ENCODE data around the gene FBLIM1.
"Not testable (repeated sequence)": the region's sequence is repeated elsewhere in the genome, so short reads cannot be mapped to it uniquely, and the experiment has no call there.

The FBLIM1 gene

DNA sequence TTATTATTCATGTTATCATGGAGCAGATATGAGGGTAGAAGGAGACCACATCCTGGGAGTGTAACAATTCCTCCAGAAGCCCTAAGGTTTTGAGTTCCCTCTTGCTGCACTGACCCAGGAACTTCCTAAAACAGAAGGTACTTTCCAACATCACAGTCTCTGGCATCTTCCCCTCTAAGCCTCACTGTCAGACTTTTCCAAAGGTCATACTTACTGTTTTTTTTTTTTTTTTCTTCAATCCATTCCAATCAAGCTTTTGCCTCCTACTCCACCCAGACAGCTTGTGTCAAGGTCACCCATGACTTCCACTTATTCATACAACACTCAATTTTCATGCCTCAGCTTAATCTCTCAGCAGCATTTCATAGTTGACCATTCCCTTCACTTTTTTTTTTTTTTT, 67.2 kb downstream of the FBLIM1 start:
- no peak for DNase-seq

DNA sequence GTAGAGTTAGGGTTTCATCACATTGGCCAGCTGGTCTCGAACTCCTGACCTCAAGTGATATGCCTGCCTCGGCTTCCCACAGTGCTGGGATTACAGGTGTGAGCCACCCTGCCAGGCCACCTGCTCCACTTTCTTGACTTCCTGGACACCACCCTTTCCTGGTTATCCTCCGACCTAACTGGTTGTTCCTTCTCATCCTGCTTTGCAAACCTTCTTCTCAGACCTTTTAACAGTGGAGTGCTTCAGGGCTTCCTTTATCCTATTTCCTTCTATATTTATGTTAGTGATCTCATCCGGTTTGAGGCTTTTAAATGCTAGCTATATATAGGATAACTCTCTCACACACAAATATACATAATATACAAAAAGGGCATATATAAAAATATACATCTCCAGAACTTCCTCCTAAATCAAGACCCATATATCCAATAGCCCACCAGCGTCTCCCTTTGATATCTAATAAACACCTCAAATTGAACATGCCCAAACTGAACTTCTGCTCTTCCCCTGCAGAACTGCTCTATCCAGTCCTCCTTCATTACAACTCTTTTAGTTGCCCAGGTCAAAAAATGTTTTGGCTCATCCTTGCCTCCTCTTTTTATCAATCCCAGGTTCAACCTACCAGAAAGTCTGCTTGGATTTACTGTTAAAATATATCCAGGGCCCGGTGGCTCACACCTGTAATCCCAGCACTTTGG, 68.4 kb downstream of the FBLIM1 start:
- no peak for DNase-seq

DNA sequence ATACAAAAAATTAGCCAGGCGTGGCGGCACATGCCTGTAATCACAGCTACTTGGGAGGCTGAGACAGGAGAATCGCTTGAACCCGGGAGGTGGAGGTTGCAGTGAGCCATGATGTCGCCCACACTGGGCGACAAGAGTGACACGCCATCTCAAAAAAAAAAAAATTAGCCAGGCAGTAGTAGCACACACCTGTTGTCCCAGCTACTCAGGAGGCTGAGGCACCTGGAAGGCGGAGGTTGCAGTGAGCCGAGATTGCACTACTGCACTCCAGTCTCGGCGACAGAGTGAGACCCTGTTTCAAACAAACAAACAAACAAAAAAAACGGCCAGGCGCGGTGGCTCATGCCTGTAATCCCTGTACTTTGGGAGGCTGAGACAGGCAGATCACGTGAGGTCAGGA, 69.0 kb downstream of the FBLIM1 start:
- not testable (repeated sequence) for DNase-seq

DNA sequence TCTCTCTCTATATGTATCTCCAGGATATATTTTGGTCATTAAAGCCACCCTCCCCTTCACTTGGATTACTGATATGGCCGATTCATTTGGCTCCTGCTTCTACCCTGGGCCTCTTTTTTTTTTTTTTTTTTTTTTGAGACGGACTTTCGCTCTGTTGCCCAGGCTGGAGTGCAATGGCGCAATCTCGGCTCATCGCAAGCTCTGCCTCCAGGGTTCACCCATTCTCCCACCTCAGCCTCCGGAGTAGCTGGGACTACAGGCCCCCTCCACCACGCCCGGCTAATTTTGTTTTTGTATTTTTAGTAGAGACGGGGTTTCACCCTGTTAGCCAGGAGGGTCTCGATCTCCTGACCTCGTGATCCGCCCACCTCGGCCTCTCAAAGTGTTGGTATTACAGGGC, 70.3 kb downstream of the FBLIM1 start:
- not testable (repeated sequence) for DNase-seq

DNA sequence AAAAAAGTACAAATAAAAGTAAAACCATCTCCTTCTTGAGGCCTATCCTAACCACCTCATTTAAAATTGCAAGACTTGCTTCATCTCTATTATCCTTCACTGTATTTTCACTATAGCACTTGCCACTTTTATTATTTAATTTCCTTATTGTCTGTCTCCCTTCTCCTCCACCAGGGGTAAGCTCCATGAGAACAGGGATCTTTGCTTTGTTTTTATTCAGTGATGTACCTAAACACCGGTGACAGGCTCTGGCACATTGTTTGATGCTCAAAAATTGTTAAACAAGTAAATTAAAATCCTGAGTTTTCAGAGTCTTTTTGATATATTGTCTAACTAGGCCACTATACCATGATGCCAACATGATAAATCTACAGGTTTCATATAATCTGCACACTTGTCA, 71.7 kb downstream of the FBLIM1 start:
- DNase-seq, result no peak

DNA sequence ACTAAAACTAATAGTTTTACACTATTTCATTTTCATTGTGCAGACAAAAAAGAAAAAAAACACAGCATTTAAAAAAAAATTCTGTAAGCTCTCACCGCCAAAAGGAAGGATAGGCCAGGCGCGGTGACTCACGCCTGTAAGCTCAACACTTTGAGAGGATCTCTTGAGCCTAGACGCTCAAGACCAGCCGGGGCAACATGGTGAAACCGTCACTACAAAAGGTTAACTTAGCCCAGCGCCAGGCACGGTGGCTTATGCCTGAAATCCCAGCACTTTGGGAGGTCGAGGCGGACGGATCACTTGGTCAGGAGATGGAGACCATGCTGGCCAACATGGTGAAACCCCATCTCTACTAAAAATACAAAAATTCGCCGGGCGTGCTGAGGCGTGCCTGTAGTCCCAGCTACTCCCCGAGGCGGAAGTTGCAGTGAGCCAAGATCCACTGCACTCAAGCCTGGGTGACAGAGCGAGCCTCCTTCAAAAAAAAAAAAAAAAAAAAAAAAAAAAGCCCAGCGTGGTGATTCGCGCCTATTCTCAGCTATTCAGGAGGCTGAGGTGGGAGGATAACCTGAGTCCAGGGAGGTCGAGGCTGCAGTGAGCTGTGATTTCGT, 74.6 kb downstream of the FBLIM1 start:
- DNase-seq, result peak; percentile 10

DNA sequence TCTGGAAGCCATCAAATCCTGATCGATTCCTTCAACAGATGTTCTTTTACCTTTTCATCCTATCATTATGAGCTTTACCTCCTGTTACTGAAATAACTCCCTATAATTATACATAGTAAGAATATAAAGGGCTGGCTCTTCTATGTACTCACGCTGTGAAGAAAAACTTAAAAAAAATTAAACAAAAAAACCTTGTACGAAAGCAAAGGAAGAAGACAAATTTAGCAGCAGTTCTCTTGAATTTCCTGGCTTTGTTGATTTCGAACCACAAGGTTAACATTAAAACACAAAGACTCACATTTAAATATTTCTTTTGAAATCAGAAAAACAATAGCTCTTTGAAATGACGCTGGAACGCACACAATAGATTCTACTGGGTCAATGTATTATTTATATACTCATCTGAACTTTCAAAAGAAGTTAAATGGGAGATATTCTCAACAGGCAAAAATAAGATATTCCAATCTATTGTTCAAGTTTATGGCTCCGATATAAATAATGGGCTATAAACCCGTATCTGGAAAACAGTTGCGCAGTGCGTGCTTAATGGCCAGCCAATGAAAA, 75.3 kb downstream of the FBLIM1 start:
- no peak for DNase-seq

DNA sequence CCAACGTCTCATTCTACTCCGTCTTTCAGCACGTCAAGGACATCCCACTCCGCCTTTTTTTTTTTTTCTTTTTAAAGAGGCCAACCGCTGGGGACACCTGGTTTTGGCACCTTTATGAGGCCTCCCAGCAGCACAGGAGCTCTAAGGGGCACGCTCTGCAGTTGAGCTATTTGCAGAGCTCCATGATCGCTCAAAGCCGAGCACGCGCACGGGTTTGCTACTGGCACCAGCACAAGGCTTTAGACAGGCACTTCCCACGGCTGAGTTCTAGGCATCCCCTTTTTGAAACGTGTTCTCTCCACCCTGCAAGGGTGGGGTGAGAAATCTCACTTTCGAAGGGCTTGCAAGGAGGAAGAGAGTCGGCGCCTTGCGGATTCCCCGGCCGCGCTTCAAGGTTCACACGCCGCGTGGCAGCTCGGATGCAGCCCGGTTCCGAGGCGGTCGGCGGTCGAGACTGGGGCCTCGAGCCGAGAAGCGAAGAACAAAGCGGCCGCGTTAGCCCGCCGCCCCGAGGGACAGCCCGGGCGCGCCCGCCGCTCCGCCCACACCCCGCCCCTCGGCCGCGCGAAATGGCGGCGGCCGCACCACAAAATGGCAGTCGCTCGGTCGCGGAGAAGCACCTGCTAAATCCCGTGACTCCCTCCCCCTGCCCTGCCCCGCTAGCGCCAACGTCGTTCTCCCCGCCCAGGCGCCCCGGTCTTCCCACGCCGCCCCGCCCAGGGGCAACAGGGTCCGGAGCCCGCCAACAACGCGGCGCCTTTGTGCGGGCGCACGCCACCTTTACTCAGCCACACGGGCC, 76.0 kb downstream of the FBLIM1 start:
- DNase-seq, result peak; percentile 83

DNA sequence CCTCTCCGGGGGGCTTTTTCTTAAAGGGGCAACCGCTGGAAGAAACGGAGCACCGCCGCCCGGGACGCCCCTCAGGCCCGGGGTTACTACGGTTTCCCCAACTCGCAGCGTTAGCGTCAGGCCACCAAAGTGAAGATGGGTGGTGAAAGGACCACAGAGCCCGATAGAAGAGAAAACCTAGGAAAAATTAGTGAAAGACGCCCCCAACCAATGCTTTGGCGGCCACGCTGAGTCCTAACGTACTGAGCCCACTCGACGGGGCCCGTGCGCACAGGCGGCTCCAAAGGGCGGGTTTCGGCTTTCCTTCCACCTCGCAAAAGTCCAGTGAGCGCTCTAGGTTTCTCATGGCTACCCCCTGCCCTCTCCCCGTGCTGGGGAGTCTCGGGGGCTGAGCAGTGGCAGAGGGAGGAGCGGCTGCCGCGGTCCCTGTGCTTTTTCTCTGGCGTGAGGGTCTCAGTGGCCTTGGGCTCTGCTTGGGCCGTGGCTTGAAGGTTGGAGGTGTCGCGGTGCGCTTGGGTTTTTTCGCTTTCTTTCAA, 76.7 kb downstream of the FBLIM1 start:
- peak; percentile 38 for DNase-seq

DNA sequence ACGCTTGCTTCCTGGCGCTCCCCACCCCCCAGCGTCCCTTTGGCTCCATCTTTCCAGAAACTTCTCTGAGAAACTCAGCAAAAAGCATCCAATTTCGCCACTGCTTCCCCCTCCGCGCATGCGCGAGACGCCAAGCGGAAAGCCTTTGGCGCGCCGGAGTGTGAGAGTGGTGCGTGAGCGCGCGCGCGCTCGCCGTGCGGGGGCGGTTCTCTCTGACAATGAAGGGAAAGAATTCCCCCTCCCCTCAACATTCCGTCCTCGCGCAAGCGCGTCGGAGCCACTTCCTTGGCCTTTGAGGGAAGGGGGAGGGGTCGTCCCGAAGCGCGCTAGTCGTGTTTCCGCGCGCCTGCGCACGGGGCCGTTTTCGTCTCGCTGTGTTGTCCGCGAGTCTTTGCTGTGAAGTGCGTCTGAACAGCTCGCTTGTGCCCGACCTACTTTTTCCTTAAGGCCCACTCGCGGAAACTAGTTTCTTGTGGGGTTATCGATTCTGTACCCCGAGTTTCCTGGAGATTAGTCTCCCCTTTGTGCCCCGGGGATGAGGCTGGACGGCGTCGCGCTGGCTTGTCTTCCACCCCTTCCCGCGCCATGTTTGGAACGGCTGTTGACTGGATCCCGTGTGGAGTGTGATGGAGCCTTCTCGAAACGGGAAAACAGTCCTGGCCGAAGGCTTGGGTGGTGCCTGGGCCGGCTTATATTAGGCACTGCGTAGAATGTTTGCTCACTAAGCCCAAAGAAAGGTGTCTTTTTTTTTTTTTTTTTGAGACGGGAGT, 77.3 kb downstream of the FBLIM1 start:
- DNase-seq, result peak; percentile 99
